ENCODE results near the gene KCNAB2. TPM values are rescaled to one million over a fixed set of nuclear protein-coding genes. Genes with fewer than 3 reads are reported as not detected.

The KCNAB2 gene
- total RNA-seq, 4 donors from 2014 or later, result 5.4 to 26.4 (median 10.1) TPM

DNA sequence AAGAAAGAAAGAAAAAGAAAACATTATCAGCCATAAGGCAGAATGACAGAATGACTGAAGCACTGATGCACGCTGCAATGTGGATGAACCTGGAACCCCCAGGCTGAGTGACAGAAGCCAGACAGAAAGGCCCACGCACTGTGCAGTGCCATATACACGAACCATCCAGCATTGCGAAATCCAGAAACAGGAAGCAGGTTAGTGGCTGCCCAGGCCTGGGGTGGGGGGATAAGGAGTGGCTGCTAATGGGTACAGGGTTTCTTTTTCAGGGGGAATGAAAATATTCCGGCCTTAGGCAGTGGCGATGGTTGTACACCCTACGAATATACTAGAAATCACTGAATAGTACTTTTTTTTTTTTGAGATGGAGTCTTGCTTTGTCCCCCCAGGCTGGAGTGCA lies 77.4 kb downstream of the KCNAB2 start:
- no peak for DNase-seq
- H3K9me3 ChIP-seq, result no peaks in the 10 kb centered on the region
- H3K4me3 ChIP-seq, result no peak overlapping the region
- no peak overlapping the region for H3K27ac ChIP-seq
- H3K4me1 ChIP-seq, result peaks cover 0 to 15% (median 0%) of the 10 kb centered on the region in 4 donors
- no peaks in the 10 kb centered on the region for H3K27me3 ChIP-seq
- no peaks in the 10 kb centered on the region for H3K36me3 ChIP-seq
- TF ChIP-seq, protein P1, sequence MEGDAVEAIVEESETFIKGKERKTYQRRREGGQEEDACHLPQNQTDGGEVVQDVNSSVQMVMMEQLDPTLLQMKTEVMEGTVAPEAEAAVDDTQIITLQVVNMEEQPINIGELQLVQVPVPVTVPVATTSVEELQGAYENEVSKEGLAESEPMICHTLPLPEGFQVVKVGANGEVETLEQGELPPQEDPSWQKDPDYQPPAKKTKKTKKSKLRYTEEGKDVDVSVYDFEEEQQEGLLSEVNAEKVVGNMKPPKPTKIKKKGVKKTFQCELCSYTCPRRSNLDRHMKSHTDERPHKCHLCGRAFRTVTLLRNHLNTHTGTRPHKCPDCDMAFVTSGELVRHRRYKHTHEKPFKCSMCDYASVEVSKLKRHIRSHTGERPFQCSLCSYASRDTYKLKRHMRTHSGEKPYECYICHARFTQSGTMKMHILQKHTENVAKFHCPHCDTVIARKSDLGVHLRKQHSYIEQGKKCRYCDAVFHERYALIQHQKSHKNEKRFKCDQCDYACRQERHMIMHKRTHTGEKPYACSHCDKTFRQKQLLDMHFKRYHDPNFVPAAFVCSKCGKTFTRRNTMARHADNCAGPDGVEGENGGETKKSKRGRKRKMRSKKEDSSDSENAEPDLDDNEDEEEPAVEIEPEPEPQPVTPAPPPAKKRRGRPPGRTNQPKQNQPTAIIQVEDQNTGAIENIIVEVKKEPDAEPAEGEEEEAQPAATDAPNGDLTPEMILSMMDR (IDR thresholded peaks at IDR 0.05), result no peak

DNA sequence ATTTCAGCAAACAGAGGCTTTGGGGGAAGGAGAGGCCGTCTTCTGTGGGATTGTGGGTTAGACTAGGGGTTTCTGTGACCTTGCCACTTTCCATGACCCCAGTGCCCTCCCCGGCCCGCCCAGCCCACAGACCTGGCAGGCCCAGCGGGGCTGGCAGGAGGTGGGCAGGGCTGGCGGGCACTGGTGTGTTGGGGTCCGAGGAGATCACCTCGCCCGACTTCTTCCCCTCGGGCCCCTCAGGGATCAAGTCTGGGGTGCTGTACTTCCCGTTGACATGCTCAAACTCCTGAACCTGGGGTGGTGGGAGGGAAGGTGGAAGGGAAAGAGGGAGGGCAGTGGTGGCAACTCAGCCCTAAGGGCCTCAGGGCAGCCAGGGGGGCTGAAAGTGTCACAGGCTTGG lies 78.1 kb downstream of the KCNAB2 start:
- H3K9me3 ChIP-seq, result no peaks in the 10 kb centered on the region
- H3K36me3 ChIP-seq, result no peaks in the 10 kb centered on the region
- no peaks in the 10 kb centered on the region for H3K27me3 ChIP-seq
- TF ChIP-seq, protein P1 (IDR thresholded peaks at IDR 0.05), result no peak
- TF ChIP-seq POLR2A (IDR thresholded peaks at IDR 0.05), result no peak
- peaks cover 0 to 15% (median 0%) of the 10 kb centered on the region in 4 donors for H3K4me1 ChIP-seq
- DNase-seq, result peak in 1 of 3 donors; percentile 38
- H3K4me3 ChIP-seq, result no peak overlapping the region
- no peak overlapping the region for H3K27ac ChIP-seq

DNA sequence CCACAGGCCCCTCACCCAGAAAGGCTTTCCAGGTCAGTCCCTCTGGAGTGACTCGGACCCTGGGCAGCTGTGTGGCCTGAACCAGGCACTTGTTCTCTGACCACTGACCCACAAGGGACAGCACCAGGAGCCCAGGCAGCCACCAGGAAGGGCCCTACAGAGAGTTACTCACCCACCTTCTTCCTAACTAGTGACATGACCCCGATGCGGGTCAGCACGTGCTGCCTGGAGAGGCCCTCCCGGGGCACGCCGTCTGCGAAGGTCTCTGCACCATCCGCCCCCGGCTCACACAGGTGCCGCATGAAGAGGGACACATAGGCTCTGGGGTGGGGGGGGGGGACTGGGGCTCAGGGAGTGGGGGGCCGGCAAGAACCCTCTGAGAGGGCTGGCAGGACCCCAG lies 78.7 kb downstream of the KCNAB2 start:
- no peaks in the 10 kb centered on the region for H3K27me3 ChIP-seq
- DNase-seq, result no peak
- TF ChIP-seq POLR2A (IDR thresholded peaks at IDR 0.05), result no peak
- H3K27ac ChIP-seq, result no peak overlapping the region
- H3K9me3 ChIP-seq, result no peaks in the 10 kb centered on the region
- no peaks in the 10 kb centered on the region for H3K36me3 ChIP-seq
- no peak overlapping the region for H3K4me3 ChIP-seq
- peaks cover 0 to 15% (median 0%) of the 10 kb centered on the region in 4 donors for H3K4me1 ChIP-seq

DNA sequence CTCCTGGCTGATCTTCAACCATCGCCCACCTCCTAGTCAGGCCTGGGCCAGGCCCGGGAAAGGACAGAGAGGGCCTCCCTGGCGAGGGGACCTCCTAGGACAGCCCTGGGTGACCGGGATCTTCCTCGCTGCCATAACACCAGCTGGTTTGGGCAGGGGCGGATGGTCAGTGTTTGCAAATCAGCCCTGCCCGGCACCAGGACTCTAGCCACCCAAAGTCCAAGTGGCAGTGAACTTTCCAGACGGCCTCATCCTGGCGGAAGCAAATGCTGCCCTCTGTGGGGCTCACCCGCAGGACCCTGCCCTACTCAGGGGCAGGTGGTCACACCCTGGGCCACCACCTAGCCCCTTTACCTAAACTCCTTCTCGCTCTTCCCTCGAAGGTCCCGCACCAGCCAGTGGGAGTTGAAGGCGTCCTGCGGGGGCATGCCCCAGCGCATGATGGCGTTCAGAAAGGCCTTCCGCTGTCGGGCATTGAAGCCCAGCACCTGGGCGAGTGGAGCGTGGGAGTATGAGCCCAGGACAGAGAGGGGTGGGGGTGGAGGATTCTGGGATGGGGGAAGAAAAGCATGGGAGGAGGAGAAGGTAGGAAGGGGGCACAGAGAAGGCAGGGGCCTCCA lies 79.2 kb downstream of the KCNAB2 start:
- H3K36me3 ChIP-seq, result no peaks in the 10 kb centered on the region
- no peak overlapping the region for H3K4me3 ChIP-seq
- H3K4me1 ChIP-seq, result peaks cover 0 to 15% (median 0%) of the 10 kb centered on the region in 4 donors
- H3K27me3 ChIP-seq, result no peaks in the 10 kb centered on the region
- no peak for TF ChIP-seq POLR2A (IDR thresholded peaks at IDR 0.05)
- TF ChIP-seq, protein P1 (IDR thresholded peaks at IDR 0.05), result no peak
- H3K27ac ChIP-seq, result no peak overlapping the region
- peak in 1 of 3 donors; percentile 18 for DNase-seq
- H3K9me3 ChIP-seq, result no peaks in the 10 kb centered on the region

DNA sequence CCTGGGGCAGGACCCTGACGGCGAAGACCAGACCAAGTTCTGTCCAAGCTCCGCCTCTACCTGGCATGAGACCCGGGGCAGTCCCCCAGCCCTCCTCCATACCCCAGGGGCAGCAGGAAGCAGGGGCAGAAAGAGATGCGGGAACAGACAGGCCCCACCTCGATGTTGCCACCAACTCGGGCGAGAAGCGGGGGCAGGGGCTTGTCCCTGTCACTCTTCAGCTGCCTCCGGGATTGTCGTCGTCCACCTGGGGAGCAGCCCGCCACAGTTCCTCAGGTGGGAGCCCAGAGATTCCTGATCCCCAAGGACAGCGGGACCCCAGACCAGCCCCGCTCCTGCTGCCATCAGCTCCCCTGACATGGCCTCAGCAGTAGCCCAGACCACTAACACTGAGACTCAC lies 79.7 kb downstream of the KCNAB2 start:
- no peaks in the 10 kb centered on the region for H3K27me3 ChIP-seq
- TF ChIP-seq, protein P1 (IDR thresholded peaks at IDR 0.05), result no peak
- TF ChIP-seq POLR2A (IDR thresholded peaks at IDR 0.05), result no peak
- peak in 1 of 3 donors; percentile 34 for DNase-seq
- H3K4me1 ChIP-seq, result peaks cover 0 to 15% (median 0%) of the 10 kb centered on the region in 4 donors
- no peaks in the 10 kb centered on the region for H3K36me3 ChIP-seq
- no peak overlapping the region for H3K4me3 ChIP-seq
- H3K27ac ChIP-seq, result no peak overlapping the region
- no peaks in the 10 kb centered on the region for H3K9me3 ChIP-seq

DNA sequence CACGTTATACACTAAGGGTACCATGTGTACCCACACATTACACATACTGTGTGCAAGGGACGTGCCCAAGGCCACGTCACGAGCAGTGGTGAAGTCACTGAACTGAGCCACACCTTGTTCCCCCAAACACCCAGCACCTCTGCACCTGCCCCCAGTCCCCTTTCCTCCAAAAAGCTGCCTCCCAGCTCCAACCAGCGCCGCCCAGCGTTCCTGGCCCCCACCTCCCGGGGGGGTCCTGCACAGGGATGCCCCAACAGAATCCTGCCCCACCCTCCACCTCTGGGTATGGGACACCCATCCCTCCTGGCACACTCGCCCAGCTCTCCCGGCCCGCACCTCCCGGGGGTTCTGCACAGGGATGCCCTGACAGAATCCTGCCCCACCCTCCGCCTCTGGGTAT lies 80.3 kb downstream of the KCNAB2 start:
- H3K27ac ChIP-seq, result no peak overlapping the region
- no peak overlapping the region for H3K4me3 ChIP-seq
- no peaks in the 10 kb centered on the region for H3K9me3 ChIP-seq
- H3K27me3 ChIP-seq, result no peaks in the 10 kb centered on the region
- DNase-seq, result peak in 1 of 3 donors; percentile 42
- H3K36me3 ChIP-seq, result no peaks in the 10 kb centered on the region
- H3K4me1 ChIP-seq, result peaks cover 0 to 15% (median 0%) of the 10 kb centered on the region in 4 donors
- TF ChIP-seq, protein P1 (IDR thresholded peaks at IDR 0.05), result no peak
- TF ChIP-seq POLR2A (IDR thresholded peaks at IDR 0.05), result no peak

Data from Peyer's patch (tissue), 4 donors.